Fibroblast of mammary gland (primary cell): ENCODE results near the gene HSPB3.

ENCODE experiments used
- DNase-seq: peaks from one replicate; pipeline ENCODE4 v3.0.0-alpha.2; 2010; ENCODE audit warnings: low read depth
- H3K4me3 ChIP-seq: 2 replicates; pipeline ENCODE4 v1.5.1; 2011; ENCODE audit warnings: low read depth, mild to moderate bottlenecking, low read length, moderate library complexity; ENCODE audit not compliant: control insufficient read depth
- TF ChIP-seq, protein P1 (sequence below): conservative IDR thresholded peaks from 2 replicates; pipeline ENCODE4 v1.5.1; 2011; ENCODE audit warnings: low read depth, low read length, inconsistent platforms; ENCODE audit not compliant: control insufficient read depth, insufficient read depth

The HSPB3 gene

DNA sequence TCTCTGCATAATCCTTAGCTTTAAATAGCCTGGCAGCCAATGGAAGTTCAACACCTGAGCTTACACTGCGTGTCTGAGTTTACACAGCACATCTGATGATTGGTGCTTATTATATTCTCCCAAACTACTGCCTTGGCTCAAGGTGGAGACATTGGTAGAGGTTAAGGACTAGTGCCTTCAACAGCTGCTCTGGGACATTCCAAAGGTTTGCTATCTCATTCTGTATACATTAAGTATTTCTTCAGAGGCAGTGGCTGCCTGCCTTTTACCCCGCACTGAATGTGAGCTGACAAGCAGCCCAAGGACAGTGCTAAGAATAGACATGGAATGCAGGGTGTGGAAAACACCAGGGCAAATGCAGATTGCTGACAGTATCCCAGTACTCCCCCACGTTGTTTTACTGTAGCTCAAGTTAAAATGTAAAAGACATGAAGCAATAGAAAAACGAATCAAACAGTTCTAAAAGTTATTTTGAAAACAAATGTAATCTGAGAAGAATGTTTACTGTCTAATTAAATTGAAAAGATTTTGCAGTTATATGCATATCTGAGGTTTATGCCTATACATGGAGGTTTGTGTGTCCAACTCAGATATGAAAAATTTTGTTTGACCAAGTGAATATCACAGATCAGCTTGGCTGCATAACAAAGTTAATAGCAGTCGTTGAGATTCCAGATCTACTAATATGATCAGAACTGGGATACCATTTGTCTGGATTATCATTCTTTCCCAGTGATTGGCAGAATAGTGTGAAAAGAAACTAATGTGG, 1.8 kb downstream of the HSPB3 start:
- DNase-seq: peak; percentile 44
- TF ChIP-seq, protein P1, sequence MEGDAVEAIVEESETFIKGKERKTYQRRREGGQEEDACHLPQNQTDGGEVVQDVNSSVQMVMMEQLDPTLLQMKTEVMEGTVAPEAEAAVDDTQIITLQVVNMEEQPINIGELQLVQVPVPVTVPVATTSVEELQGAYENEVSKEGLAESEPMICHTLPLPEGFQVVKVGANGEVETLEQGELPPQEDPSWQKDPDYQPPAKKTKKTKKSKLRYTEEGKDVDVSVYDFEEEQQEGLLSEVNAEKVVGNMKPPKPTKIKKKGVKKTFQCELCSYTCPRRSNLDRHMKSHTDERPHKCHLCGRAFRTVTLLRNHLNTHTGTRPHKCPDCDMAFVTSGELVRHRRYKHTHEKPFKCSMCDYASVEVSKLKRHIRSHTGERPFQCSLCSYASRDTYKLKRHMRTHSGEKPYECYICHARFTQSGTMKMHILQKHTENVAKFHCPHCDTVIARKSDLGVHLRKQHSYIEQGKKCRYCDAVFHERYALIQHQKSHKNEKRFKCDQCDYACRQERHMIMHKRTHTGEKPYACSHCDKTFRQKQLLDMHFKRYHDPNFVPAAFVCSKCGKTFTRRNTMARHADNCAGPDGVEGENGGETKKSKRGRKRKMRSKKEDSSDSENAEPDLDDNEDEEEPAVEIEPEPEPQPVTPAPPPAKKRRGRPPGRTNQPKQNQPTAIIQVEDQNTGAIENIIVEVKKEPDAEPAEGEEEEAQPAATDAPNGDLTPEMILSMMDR: no peak
- H3K4me3 ChIP-seq: no peak overlapping the region

DNA sequence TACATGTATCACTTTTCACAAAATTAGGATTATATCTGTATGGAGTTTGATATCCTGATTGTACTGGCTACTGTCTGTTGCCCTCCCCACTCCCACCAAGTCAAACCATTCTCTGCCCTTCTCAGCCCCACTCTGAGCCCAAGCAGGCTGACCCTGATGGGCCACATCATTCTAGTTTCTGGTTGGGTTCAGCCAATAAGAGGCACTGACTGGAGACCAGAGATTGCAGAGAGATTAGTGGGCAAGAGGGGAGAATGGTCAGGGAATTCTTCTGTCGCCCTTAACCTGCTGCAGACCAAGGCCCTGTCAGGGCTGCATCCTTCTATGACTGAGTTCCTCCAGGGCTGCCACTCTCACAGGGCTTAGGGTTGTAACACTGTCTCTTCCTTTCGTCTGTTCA, 2.7 kb downstream of the HSPB3 start:
- DNase-seq: no peak
- H3K4me3 ChIP-seq: no peak overlapping the region
- TF ChIP-seq, protein P1: no peak

DNA sequence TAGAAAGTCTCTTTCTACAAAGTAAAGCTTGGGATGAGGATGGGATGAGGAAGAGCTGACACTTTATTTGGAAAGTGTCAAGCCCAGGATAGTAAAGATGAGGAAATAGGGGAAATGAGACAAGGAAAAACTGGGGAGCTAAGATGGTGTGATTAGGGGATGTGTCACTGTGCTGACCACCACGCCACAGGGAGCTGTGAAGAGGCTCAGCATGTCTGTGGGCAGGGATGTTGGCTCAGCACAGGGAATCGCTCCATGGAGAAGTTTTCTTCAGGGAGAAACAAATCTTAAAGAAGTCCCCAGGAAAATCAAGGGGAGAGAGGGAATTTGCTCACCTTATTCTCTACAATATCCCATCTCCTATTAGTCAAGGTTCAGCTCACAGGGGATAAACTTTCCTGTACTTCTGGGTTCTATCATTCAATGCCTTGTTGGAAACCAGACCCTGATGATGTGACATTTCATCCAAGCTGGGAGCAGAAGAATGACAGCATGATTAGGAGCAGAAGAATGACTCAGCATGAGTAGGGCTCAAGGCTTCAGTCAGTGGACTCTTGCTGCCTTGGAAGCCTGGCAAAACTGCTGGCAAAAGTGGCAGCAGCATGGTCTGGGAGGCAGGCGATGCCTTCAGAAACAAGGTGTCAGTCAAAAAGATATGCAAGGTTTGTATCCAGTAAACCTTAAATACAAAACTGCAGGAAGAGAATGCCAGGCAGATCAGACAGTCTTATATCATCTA, 4.9 kb downstream of the HSPB3 start:
- H3K4me3 ChIP-seq: no peak overlapping the region
- peak; percentile 53 for DNase-seq
- TF ChIP-seq, protein P1: no peak

DNA sequence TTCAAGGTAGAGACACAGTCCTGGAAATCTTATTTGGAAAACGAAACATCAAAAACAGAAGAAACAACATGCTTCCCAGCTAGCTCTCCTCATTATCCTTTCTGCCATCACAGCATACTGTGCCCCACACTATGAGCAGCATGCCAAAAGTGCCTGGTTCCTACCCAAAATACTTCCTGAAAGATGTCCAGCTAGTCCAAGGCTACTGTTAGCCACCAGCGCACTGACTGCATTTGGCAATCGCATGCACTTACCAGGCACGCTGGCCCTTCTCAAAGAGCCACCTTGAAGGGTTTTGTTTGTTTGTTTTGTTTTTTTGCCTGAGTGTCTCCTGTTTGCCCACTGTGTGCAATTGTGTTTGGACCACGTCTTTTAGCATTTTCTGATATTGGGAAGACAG, 6.8 kb downstream of the HSPB3 start:
- TF ChIP-seq, protein P1: no peak
- DNase-seq: no peak
- no peak overlapping the region for H3K4me3 ChIP-seq

DNA sequence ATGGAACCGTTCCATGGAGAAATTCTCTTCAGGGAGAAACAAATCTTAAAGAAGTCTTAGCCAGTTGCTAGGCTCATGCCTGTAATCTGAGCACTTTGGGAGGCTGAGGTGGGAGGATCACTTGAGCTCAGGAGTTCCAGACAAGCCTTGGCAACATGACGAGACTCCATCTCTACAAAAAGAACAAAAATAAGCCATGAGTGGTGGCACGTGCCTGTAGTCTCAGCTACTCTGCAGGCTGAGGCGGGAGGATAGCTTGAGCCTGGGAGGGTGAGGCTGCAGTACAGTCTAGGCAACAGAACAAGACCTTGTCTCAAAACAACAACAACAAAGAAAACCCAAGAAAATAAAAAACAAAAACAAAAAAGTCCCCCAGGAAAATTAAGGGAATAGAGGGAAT, 8.2 kb downstream of the HSPB3 start:
- H3K4me3 ChIP-seq: no peak overlapping the region
- TF ChIP-seq, protein P1: no peak
- peak; percentile 10 for DNase-seq

DNA sequence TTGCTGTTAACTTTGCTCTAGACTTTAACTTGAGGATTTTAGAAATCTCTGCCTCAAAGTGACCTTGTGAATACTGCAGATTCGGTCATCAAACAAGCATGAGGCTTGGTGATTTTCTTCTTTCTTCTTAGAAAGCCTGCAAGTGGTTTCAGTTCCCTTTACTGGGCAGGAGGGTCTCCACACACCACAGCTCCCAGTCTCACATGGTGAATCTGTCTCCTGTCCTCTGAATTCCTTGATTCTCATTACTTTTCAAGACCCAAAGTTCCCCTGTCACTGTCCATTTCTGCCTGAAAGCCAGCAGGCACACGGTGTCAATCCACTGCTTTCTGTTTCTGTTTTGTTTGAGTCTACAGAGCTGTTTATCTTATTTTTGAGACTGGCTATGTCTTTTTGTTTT, 14.1 kb downstream of the HSPB3 start:
- TF ChIP-seq, protein P1: no peak
- peak overlapping the region; percentile 29 for H3K4me3 ChIP-seq
- peak; percentile 21 for DNase-seq
